ENCODE data around the gene LHX3. TPM values are rescaled to one million over a fixed set of nuclear protein-coding genes. Genes with fewer than 3 reads are reported as not detected.

The LHX3 gene
- total and polyA plus RNA-seq, 10 of the 15 experiments (the other 5 are each of a cell fraction or from before 2014, with no cell fraction given), result not detected

- TF ChIP-seq ATF3 (IDR thresholded peaks at IDR 0.05; ENCODE audit: borderline replicate concordance, extremely low read depth, low read depth, low read length) (no peak), SREBF2 (IDR thresholded peaks at IDR 0.05; ENCODE audit: low read length) (no peak), TCF7 (IDR thresholded peaks at IDR 0.05; ENCODE audit: borderline replicate concordance) (no peak)
Measured at GRCh38 chr9:136211441-136212344, 6.8 kb upstream of the LHX3 start (continued).

- Histone ChIP-seq H3K4me3 (no peak overlapping the region), H3K4me2 (ENCODE audit: control insufficient read depth, insufficient read depth) (no peak overlapping the region), H3K4me1 (ENCODE audit: control insufficient read depth, insufficient read depth, low read length) (no peaks in the 10 kb centered on the region), H3K27me3 (replicated peaks in 1 of 2; ENCODE audit: control insufficient read depth in 2 of 2, insufficient read depth in 2 of 2, low read length in 1 of 2) (no peaks in the 10 kb centered on the region), H2AFZ (ENCODE audit: control insufficient read depth, low read depth, low read length) (no peak overlapping the region), H3K79me2 (ENCODE audit: control insufficient read depth, insufficient read depth, low read length) (no peaks in the 10 kb centered on the region), H4K20me1 (ENCODE audit: control insufficient read depth, insufficient read depth) (no peaks in the 10 kb centered on the region; the same call in 1 of the 2 replicates), H3K9me3 (replicated peaks; ENCODE audit: control insufficient read depth, insufficient read depth, low read length) (no peaks in the 10 kb centered on the region; the same call in 2 of the 3 replicates), H3K9ac (ENCODE audit: control insufficient read depth, insufficient read depth, low read length) (no peak overlapping the region), H3K36me3 (ENCODE audit: control insufficient read depth in 2 of 2, insufficient read depth in 2 of 2, low read length in 1 of 2) (peaks cover 18 to 21% of the 10 kb centered on the region in 2 experiments), H3K27ac (ENCODE audit: control insufficient read depth, insufficient read depth) (no peak overlapping the region)
- SMC1A ChIA-PET (ENCODE audit: uncharacterized antibody, unreplicated experiment), result no interaction called here
- ATAC-seq, result no peak
- intact Hi-C loops (cut with micrococcal nuclease; ENCODE audit: unreplicated experiment) (no loop called here), in situ Hi-C loops (cut with MboI) (no loop called here)
- FAIRE-seq, result no peak
- no TSS peak for BruUV-seq (replicated peaks)
- no peak for DNase-seq (ENCODE audit: low read depth, low spot score)
- TF ChIP-seq NFYB (IDR thresholded peaks at IDR 0.05; ENCODE audit: insufficient read depth, low read depth, low read length) (no peak), FOXM1 (IDR thresholded peaks at IDR 0.05; ENCODE audit: low read depth, low read length) (no peak), SIN3A (IDR thresholded peaks at IDR 0.05; ENCODE audit: low read depth, low read length) (no peak), CBFB (IDR thresholded peaks at IDR 0.05; ENCODE audit: low read depth) (no peak), ZNF207 (IDR thresholded peaks at IDR 0.05; ENCODE audit: borderline replicate concordance) (no peak), ZNF687 (IDR thresholded peaks at IDR 0.05) (no peak), NFXL1 (IDR thresholded peaks at IDR 0.05; ENCODE audit: borderline replicate concordance) (no peak), RUNX3 (IDR thresholded peaks at IDR 0.05; ENCODE audit: low read length) (no peak), ELK1 (IDR thresholded peaks at IDR 0.05; ENCODE audit: low read depth, low read length) (no peak)
- CTCF ChIA-PET, result no interaction called here
- RAD21 ChIA-PET (ENCODE audit: unreplicated experiment), result no interaction called here
- 94% methylated on average over 15 of the region's 15 CpGs for WGBS (ENCODE audit: insufficient coverage, insufficient replicate concordance, low lambda C conversion rate, missing lambda C conversion rate)
- POLR2A ChIA-PET, result no interaction called here
Measured at GRCh38 chr9:136211006-136211405, 6.1 kb upstream of the LHX3 start.

Measured in GM12878 (cell line).